CD4-positive, alpha-beta T cell (primary cell): ENCODE data around the gene SETD4. TPM values are rescaled to one million over a fixed set of nuclear protein-coding genes. Genes with fewer than 3 reads are reported as not detected.
"Not testable (repeated sequence)": the region's sequence is repeated elsewhere in the genome, so short reads cannot be mapped to it uniquely, and the experiment has no call there.

Experiments
- ATAC-seq: fragments of 200-7000 bp; cut with Tn5 transposase; one replicate; pipeline ENCODE4 v1.10.0; 2022; ENCODE audit warnings: mild to moderate bottlenecking; ENCODE audit not compliant: poor library complexity
- CTCF ChIA-PET: fragments of 350-600 bp; sonication (Branson Sonifier 250); formaldehyde crosslinking; loops from one replicate; lab custom pipeline; 2021; ENCODE audit warnings: antibody characterized with exemption, inconsistent platforms; lab: Charles Lee
- POLR2A ChIA-PET: fragments of 350-600 bp; sonication (Branson Sonifier 250); formaldehyde crosslinking; loops from one replicate; lab custom pipeline; 2021; ENCODE audit warnings: antibody characterized with exemption, inconsistent platforms; lab: Charles Lee
- DNase-seq, 14 experiments: peaks; one replicate each; pipeline ENCODE4 v3.0.0-alpha.2; 2013 to 2020; ENCODE audit warnings: mixed read lengths in 2 of 14
- H3K27ac ChIP-seq, 2 donors: one replicate each; pipeline versions ENCODE4 v1.5.1 to v1.7.0; 2013; ENCODE audit warnings: low read length in 2 of 2, low read depth in 1 of 2, mild to moderate bottlenecking in 1 of 2
- H3K27me3 ChIP-seq, 2 experiments: 1 replicate in 1 of 2; 2 replicates in 1 of 2; pipeline versions ENCODE4 v1.6.1 to v1.7.0; 2013; ENCODE audit warnings: low read length in 2 of 2, control low read depth in 1 of 2, mild to moderate bottlenecking in 1 of 2, moderate library complexity in 1 of 2; ENCODE audit not compliant: insufficient read depth in 2 of 2, control insufficient read depth in 1 of 2
- H3K36me3 ChIP-seq: one replicate; pipeline ENCODE4 v1.6.1; 2013; ENCODE audit warnings: low read length, control low read depth; ENCODE audit not compliant: insufficient read depth
- H3K4me1 ChIP-seq: one replicate; pipeline ENCODE4 v1.6.1; 2013; ENCODE audit warnings: low read length, control low read depth; ENCODE audit not compliant: insufficient read depth
- H3K4me3 ChIP-seq: one replicate; pipeline ENCODE4 v1.5.1; 2013; ENCODE audit warnings: mild to moderate bottlenecking, low read length, moderate library complexity
- H3K9me3 ChIP-seq, 2 experiments: 1 replicate in 1 of 2; 2 replicates in 1 of 2; pipeline versions ENCODE4 v1.6.1 to v1.7.0; 2013; ENCODE audit warnings: low read length in 2 of 2, mild to moderate bottlenecking in 2 of 2, control low read depth in 1 of 2, moderate library complexity in 1 of 2; ENCODE audit not compliant: control insufficient read depth in 1 of 2, insufficient read depth in 1 of 2
- H3K27ac Mint-ChIP-seq: one replicate; pipeline ENCODE4 v1.8.0; 2020; ENCODE audit warnings: mixed read lengths
- H3K27me3 Mint-ChIP-seq: one replicate; pipeline ENCODE4 v1.8.0; 2021; ENCODE audit warnings: mixed read lengths
- H3K36me3 Mint-ChIP-seq: one replicate; pipeline ENCODE4 v1.8.0; 2021; ENCODE audit warnings: low read depth, mixed read lengths
- H3K4me1 Mint-ChIP-seq: one replicate; pipeline ENCODE4 v1.8.0; 2021; ENCODE audit warnings: low read depth, mixed read lengths
- H3K4me3 Mint-ChIP-seq: one replicate; pipeline ENCODE4 v1.8.0; 2020; ENCODE audit warnings: mild to moderate bottlenecking, mixed read lengths
- H3K9me3 Mint-ChIP-seq: one replicate; pipeline ENCODE4 v1.8.0; 2020; ENCODE audit warnings: mixed read lengths
- CTCF ChIP-seq: fragments of 200-600 bp; IDR thresholded peaks from one replicate; pipeline ENCODE4 v1.8.0; 2022; ENCODE audit warnings: antibody characterized with exemption, mild to moderate bottlenecking
- intact Hi-C, 2 experiments: fragments of 100-400 bp; cut with DNase I in 1 of 2; cut with micrococcal nuclease in 1 of 2; formaldehyde crosslinking; loops; one replicate each; pipeline versions ENCODE4 v1.15.1 to v1.9.0; 2023 to 2025; cut with DNase I, micrococcal nuclease
- total RNA-seq, 174 experiments: library from RNA in 2 of 174; stranded (reverse) in 2 of 174; gene quantifications; one replicate each; pipeline ENCODE4 v1.2.3 and lab custom pipeline; 2021 to 2026

The SETD4 gene
- total RNA-seq, 2 experiments from 2014 or later, result 10.8 to 12.3 TPM

GRCh38 chr21:36076878-36077655, 16.7 kb upstream of the SETD4 start:
- no peak overlapping the region for H3K27ac ChIP-seq
- intact Hi-C loops, result loop anchor here in 1 of 2 experiments (10.0 kb wide), 1 partner anchor 888 kb away; the partner anchor contains the start of gene HLCS
- no peaks in the 10 kb centered on the region for H3K27me3 Mint-ChIP-seq
- DNase-seq (no peak), ATAC-seq (no peak)
- no peak overlapping the region for H3K4me3 Mint-ChIP-seq
- H3K9me3 Mint-ChIP-seq, result no peaks in the 10 kb centered on the region
- POLR2A ChIA-PET, result interaction anchor here (2.9 kb wide), 1 partner anchor 17 kb away, joined by 22 read pairs; the partner anchor contains the start of gene SETD4
- peaks cover 14% of the 10 kb centered on the region for H3K36me3 ChIP-seq
- H3K36me3 Mint-ChIP-seq, result peaks cover 20% of the 10 kb centered on the region
- no peaks in the 10 kb centered on the region for H3K9me3 ChIP-seq
- peak overlapping the region; percentile 46 for H3K27ac Mint-ChIP-seq
- TF ChIP-seq CTCF, result no peak
- H3K4me1 Mint-ChIP-seq, result peaks cover 47% of the 10 kb centered on the region
- H3K4me1 ChIP-seq, result peaks cover 26% of the 10 kb centered on the region
- CTCF ChIA-PET, result no interaction called here
- no peaks in the 10 kb centered on the region for H3K27me3 ChIP-seq
- no peak overlapping the region for H3K4me3 ChIP-seq

GRCh38 chr21:36075953-36076352, 15.6 kb upstream of the SETD4 start:
- Histone ChIP-seq H3K9me3 (no peaks in the 10 kb centered on the region), H3K36me3 (peaks cover 25% of the 10 kb centered on the region), H3K4me3 (no peak overlapping the region), H3K27ac (no peak overlapping the region), H3K4me1 (peaks cover 37% of the 10 kb centered on the region), H3K27me3 (no peaks in the 10 kb centered on the region)
- no peaks in the 10 kb centered on the region for H3K9me3 Mint-ChIP-seq
- ATAC-seq, result no peak
- ChIA-PET POLR2A (no interaction called here), CTCF (no interaction called here)
- no peak overlapping the region for H3K27ac Mint-ChIP-seq
- peaks cover 31% of the 10 kb centered on the region for H3K36me3 Mint-ChIP-seq
- no peak for TF ChIP-seq CTCF
- intact Hi-C loops, result loop anchor here in 1 of 2 experiments (10.0 kb wide), 1 partner anchor 889 kb away; the partner anchor contains the start of gene HLCS
- no peak for DNase-seq
- H3K4me3 Mint-ChIP-seq, result no peak overlapping the region
- H3K27me3 Mint-ChIP-seq, result no peaks in the 10 kb centered on the region
- H3K4me1 Mint-ChIP-seq, result peaks cover 58% of the 10 kb centered on the region

GRCh38 chr21:36075171-36075570, 14.8 kb upstream of the SETD4 start:
- POLR2A ChIA-PET, result no interaction called here
- H3K36me3 Mint-ChIP-seq, result peaks cover 39% of the 10 kb centered on the region
- CTCF ChIA-PET, result no interaction called here
- intact Hi-C loops, result loop anchor here in 1 of 2 experiments (10.0 kb wide), 1 partner anchor 890 kb away; the partner anchor contains the start of gene HLCS
- Histone ChIP-seq H3K4me3 (no peak overlapping the region), H3K27ac (no peak overlapping the region), H3K27me3 (no peaks in the 10 kb centered on the region), H3K9me3 (no peaks in the 10 kb centered on the region), H3K4me1 (peaks cover 45% of the 10 kb centered on the region), H3K36me3 (peaks cover 26% of the 10 kb centered on the region)
- no peak overlapping the region for H3K4me3 Mint-ChIP-seq
- ATAC-seq (no peak), DNase-seq (no peak)
- no peak for TF ChIP-seq CTCF
- peaks cover 65% of the 10 kb centered on the region for H3K4me1 Mint-ChIP-seq
- no peaks in the 10 kb centered on the region for H3K9me3 Mint-ChIP-seq
- no peaks in the 10 kb centered on the region for H3K27me3 Mint-ChIP-seq
- no peak overlapping the region for H3K27ac Mint-ChIP-seq

- H3K36me3 Mint-ChIP-seq, result peaks cover 46% of the 10 kb centered on the region
- H3K4me3 Mint-ChIP-seq, H3K27ac ChIP-seq, H3K9me3 Mint-ChIP-seq, DNase-seq, POLR2A ChIA-PET, H3K9me3 ChIP-seq, ATAC-seq, H3K4me3 ChIP-seq, H3K27me3 ChIP-seq, H3K27me3 Mint-ChIP-seq, CTCF ChIA-PET, H3K27ac Mint-ChIP-seq: not testable (repeated sequence)
- H3K4me1 ChIP-seq, result peaks cover 44% of the 10 kb centered on the region
- intact Hi-C loops, result loop anchor here in 1 of 2 experiments (5.0 to 10.0 kb wide), 2 partner anchors 891 to 1462 kb away; partner anchors contain the start of gene HLCS
- peaks cover 26% of the 10 kb centered on the region for H3K36me3 ChIP-seq
- peaks cover 65% of the 10 kb centered on the region for H3K4me1 Mint-ChIP-seq
Observed at GRCh38 chr21:36073911-36074310, 13.6 kb upstream of the SETD4 start.
